Transverse colon (tissue), 3 donors: ENCODE data around the gene TTC21A.

ENCODE experiments used
- POLR2A ChIP-seq: fragments of 450-650 bp; IDR thresholded peaks from one replicate; pipeline ENCODE4 v1.6.1; 2016; ENCODE audit warnings: antibody characterized with exemption, mild to moderate bottlenecking, moderate library complexity
- TF ChIP-seq, protein P1 (sequence below), 5 experiments: fragments of 200-600 bp in 3 of 5; fragments of 450-650 bp in 2 of 5; sonication (generic) in 3 of 5; IDR thresholded peaks; 1 replicate in 2 of 5; 2 replicates in 3 of 5; pipeline ENCODE4 v1.5.1; 2016 to 2017; ENCODE audit warnings: antibody characterized with exemption in 5 of 5, inconsistent platforms in 3 of 5, mild to moderate bottlenecking in 2 of 5, moderate library complexity in 1 of 5

DNA sequence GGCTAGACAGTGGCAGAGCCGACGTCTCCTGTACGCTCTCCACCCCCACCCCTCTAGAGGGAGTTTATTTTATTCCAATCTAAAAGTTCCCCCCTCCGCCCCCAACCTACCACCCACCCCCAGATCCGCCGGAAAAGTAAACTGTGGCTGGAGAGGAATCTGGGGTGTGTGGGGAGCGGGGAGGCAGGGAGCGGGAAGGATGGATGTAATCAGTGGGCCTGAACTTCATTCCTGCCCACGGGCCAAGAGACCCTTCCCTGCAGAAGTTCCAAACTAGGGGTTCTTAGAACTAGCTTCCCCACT lies 46.4 kb downstream of the TTC21A start:
- TF ChIP-seq, protein P1, sequence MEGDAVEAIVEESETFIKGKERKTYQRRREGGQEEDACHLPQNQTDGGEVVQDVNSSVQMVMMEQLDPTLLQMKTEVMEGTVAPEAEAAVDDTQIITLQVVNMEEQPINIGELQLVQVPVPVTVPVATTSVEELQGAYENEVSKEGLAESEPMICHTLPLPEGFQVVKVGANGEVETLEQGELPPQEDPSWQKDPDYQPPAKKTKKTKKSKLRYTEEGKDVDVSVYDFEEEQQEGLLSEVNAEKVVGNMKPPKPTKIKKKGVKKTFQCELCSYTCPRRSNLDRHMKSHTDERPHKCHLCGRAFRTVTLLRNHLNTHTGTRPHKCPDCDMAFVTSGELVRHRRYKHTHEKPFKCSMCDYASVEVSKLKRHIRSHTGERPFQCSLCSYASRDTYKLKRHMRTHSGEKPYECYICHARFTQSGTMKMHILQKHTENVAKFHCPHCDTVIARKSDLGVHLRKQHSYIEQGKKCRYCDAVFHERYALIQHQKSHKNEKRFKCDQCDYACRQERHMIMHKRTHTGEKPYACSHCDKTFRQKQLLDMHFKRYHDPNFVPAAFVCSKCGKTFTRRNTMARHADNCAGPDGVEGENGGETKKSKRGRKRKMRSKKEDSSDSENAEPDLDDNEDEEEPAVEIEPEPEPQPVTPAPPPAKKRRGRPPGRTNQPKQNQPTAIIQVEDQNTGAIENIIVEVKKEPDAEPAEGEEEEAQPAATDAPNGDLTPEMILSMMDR (IDR thresholded peaks at IDR 0.05), result peak in 3 of 5 experiments; percentile 26 to 34 (median 28)
- no peak for TF ChIP-seq POLR2A
